ENCODE measurements around the gene NTNG2.

NTNG2 gene

GRCh38 chr9:132211570-132211969 lies 49.7 kb downstream of the NTNG2 start:
- Histone ChIP-seq H3K9me3 (ENCODE audit: control insufficient read depth, low read length) (no peaks in the 10 kb centered on the region), H2AFZ (no peak overlapping the region), H3K36me3 (ENCODE audit: control insufficient read depth, insufficient read depth, low read length) (no peaks in the 10 kb centered on the region), H3K4me2 (ENCODE audit: low read length) (no peak overlapping the region), H3K9ac (no peak overlapping the region), H3K4me3 (ENCODE audit: low read depth, low read length) (no peak overlapping the region), H3K79me2 (no peaks in the 10 kb centered on the region), H3K27ac (no peak overlapping the region), H3K4me1 (no peaks in the 10 kb centered on the region), H3K27me3 (ENCODE audit: control insufficient read depth, insufficient read depth, low read length) (no peaks in the 10 kb centered on the region)
- no peak for TF ChIP-seq CTCF (IDR thresholded peaks at IDR 0.05)

- no peak overlapping the region for H3K27ac ChIP-seq
- no peaks in the 10 kb centered on the region for H3K4me1 ChIP-seq
- H3K36me3 ChIP-seq (ENCODE audit: control insufficient read depth, insufficient read depth, low read length): no peaks in the 10 kb centered on the region
- H3K27me3 ChIP-seq (ENCODE audit: control insufficient read depth, insufficient read depth, low read length): no peaks in the 10 kb centered on the region
- H2AFZ ChIP-seq: no peak overlapping the region
- H3K79me2 ChIP-seq: no peaks in the 10 kb centered on the region
- no peaks in the 10 kb centered on the region for H3K9me3 ChIP-seq (ENCODE audit: control insufficient read depth, low read length)
- no peak overlapping the region for H3K4me3 ChIP-seq (ENCODE audit: low read depth, low read length)
- H3K9ac ChIP-seq: no peak overlapping the region
- peak overlapping the region; percentile 23 for H3K4me2 ChIP-seq (ENCODE audit: low read length)
- no peak for TF ChIP-seq CTCF (IDR thresholded peaks at IDR 0.05)
Measured at GRCh38 chr9:132214027-132214622, 52.3 kb downstream of the NTNG2 start.

GRCh38 chr9:132216861-132217619 lies 55.2 kb downstream of the NTNG2 start:
- Histone ChIP-seq H3K79me2 (no peaks in the 10 kb centered on the region), H3K27ac (no peak overlapping the region), H3K9ac (no peak overlapping the region), H3K9me3 (ENCODE audit: control insufficient read depth, low read length) (no peaks in the 10 kb centered on the region), H3K4me2 (ENCODE audit: low read length) (no peak overlapping the region), H3K4me1 (no peaks in the 10 kb centered on the region), H3K27me3 (ENCODE audit: control insufficient read depth, insufficient read depth, low read length) (no peaks in the 10 kb centered on the region), H3K36me3 (ENCODE audit: control insufficient read depth, insufficient read depth, low read length) (no peaks in the 10 kb centered on the region), H2AFZ (no peak overlapping the region), H3K4me3 (ENCODE audit: low read depth, low read length) (no peak overlapping the region)
- TF ChIP-seq CTCF (IDR thresholded peaks at IDR 0.05): no peak

- Histone ChIP-seq H3K4me1 (no peaks in the 10 kb centered on the region), H3K79me2 (no peaks in the 10 kb centered on the region), H3K4me3 (ENCODE audit: low read depth, low read length) (no peak overlapping the region), H2AFZ (no peak overlapping the region), H3K9me3 (ENCODE audit: control insufficient read depth, low read length) (no peaks in the 10 kb centered on the region), H3K4me2 (ENCODE audit: low read length) (no peak overlapping the region), H3K27me3 (ENCODE audit: control insufficient read depth, insufficient read depth, low read length) (no peaks in the 10 kb centered on the region), H3K36me3 (ENCODE audit: control insufficient read depth, insufficient read depth, low read length) (no peaks in the 10 kb centered on the region), H3K9ac (no peak overlapping the region), H3K27ac (no peak overlapping the region)
- TF ChIP-seq CTCF (IDR thresholded peaks at IDR 0.05): no peak
Measured at GRCh38 chr9:132218208-132218607, 56.4 kb downstream of the NTNG2 start.

- no peak for TF ChIP-seq CTCF (IDR thresholded peaks at IDR 0.05)
- no peak overlapping the region for H3K4me2 ChIP-seq (ENCODE audit: low read length)
- H2AFZ ChIP-seq: no peak overlapping the region
Measured at GRCh38 chr9:132221941-132222340, 60.1 kb downstream of the NTNG2 start.

More at GRCh38 chr9:132221941-132222340, 60.1 kb downstream of the NTNG2 start:
- Histone ChIP-seq H3K4me3 (ENCODE audit: low read depth, low read length) (no peak overlapping the region), H3K27ac (no peak overlapping the region), H3K9me3 (ENCODE audit: control insufficient read depth, low read length) (no peaks in the 10 kb centered on the region), H3K27me3 (ENCODE audit: control insufficient read depth, insufficient read depth, low read length) (no peaks in the 10 kb centered on the region), H3K36me3 (ENCODE audit: control insufficient read depth, insufficient read depth, low read length) (no peaks in the 10 kb centered on the region), H3K9ac (no peak overlapping the region), H3K79me2 (no peaks in the 10 kb centered on the region), H3K4me1 (no peaks in the 10 kb centered on the region)
